Stimulated activated CD4-positive, alpha-beta T cell treated with anti-CD3 and anti-CD28 coated beads, TNF-alpha, amount 100 ng/mL, for 4 hours (primary cell): ENCODE results near the gene C4orf36.

ENCODE experiments used
- DNase-seq, 3 experiments: peaks; one replicate each; pipeline ENCODE4 v3.0.0-alpha.2; 2020; ENCODE audit warnings: low read depth in 3 of 3

Gene C4orf36

GRCh38 chr4:86857341-86858052, 34.7 kb downstream of the C4orf36 start:
- DNase-seq = no peak

DNA sequence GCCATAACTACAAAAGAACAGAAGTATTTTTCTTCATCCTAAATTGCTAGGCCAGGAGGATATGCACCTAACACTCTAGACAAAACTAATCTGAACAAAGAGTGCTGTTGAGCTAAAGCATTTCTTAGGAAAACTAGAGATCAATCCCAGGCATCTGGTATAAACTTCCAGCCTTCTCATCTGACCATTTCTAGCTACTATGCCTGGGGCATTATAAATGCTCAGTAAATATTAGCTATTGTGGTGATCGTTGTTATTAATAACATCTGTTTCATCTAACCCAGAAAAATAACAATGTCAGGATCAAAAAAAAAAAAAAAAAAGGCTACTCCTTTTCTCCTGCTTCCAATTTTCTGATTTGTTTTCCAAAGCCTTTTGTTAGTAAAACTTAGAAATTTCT, 35.3 kb downstream of the C4orf36 start:
- DNase-seq = no peak

DNA sequence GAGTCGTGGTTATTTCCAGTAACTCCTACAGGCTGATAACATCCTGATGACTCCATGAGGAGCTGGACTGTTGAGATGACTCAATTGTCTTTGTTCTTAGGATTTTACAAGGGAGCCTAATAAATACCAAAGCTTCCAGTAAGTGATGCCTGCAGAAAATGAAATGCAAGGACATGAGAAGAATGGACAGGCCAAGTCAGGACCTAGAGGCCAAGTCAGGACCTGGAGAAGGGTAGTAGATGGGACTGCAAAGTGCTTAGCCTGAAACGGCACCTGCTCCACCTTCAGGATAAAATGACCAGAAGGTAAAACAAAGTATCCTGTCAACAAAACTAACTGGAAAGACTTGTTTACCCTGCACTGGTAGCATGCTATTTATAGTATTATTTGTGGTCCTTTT, 36.6 kb downstream of the C4orf36 start:
- DNase-seq = no peak

DNA sequence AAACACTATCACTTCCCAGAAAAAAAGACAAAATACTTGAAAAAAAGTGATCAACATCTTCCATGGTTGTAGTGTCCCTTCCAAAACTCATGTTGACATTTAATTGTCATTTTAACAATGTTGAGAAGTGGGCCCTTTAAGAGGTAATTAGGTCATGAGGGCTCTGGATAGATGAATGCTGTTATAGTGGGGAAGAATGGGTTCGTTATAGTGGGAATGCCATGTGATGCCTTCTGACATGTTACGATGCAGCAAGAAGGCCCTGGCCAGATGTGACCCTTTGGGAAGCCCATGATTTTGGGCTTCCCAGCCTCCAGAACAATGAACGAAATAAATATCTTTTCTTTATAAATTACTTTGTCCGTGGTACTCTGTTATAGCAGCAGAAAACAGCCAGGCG, 39.0 kb downstream of the C4orf36 start:
- no peak for DNase-seq

DNA sequence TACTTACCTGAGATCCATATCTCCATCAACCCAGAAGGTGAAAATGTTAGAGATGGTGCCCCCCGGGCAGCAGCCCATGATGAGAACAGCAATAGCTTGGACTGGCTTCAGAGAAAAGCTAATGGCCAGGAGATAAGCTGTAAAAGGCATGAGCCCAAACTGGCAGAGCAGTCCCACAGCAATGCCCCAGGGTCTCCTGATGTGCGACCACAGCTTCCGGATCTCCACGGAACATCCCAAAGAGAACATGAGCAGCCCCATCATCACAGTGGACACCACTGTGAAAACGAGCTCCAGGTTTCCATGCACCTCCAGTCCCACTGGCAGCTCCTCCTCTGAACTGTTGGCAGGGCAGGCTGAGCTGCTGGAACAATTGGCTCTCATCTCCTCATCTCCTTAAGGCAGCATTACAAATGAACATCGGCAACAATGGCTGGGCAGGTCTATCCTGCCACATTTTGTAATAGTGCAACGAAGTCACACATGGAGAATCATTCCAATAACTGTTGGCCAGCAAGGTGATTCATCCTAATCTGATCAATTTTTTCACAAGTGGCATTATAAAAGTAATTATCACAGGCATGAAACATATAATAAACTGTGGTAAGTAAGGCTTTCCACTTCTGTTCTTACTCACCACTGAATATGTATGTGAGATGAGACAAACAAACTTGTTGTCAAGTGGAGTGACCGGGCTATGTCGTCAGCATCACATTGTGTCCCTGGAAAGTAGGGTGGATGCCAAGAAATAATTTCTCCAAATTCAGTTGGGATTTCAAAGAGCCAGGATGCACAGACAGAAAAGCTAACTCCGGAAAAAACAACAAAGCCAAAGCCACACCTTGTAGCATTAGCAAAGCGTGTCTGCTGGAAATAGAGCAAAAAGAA, 43.2 kb downstream of the C4orf36 start, which contains the start of gene SLC10A6:
Gene SLC10A6, minus strand, starts transcription at position 653 of the 888 bp plus-strand sequence. Its CDS starts 269 bp downstream, at position 384.
- DNase-seq = no peak

DNA sequence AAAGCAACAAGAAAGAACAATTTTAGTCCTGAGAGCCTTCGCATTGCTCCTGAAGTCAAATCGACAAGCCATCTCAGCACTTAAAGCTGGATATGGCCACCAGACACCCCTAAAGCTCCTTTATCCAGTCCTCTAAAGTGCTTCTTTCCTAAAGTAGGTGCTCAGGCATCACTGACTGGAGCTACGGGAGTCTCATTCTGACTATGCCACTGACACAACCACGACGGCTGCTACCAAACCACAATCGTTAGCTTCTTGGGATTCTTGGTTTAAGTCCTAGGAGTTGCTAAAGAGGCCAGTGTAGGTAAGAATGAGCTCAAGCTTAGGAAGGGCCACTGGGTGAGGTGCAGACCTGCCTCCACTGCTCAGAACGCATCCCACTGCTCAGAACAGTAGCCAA, 44.1 kb downstream of the C4orf36 start:
- DNase-seq = no peak

DNA sequence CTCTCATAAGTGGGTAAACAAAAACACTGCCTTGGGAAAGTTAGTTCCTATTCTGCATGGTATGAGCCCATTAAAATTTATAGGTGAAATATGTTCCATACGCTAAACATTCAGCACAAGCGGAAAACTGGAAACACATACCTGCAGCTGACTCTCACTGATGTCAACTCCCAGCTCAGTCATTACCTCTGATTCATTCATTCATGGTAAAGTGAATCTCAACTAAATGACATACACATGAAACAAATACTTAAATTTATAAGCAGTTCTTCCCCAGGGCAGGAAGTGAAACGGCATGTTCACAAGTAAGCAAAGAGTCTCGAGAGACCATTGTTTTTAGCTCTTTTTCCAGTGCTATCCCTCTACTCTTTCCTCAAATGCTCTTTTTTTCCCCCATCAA, 44.7 kb downstream of the C4orf36 start:
- no peak for DNase-seq

GRCh38 chr4:86846921-86847320, 45.3 kb downstream of the C4orf36 start:
- no peak for DNase-seq

GRCh38 chr4:86845593-86845992, 46.6 kb downstream of the C4orf36 start:
- DNase-seq = no peak

DNA sequence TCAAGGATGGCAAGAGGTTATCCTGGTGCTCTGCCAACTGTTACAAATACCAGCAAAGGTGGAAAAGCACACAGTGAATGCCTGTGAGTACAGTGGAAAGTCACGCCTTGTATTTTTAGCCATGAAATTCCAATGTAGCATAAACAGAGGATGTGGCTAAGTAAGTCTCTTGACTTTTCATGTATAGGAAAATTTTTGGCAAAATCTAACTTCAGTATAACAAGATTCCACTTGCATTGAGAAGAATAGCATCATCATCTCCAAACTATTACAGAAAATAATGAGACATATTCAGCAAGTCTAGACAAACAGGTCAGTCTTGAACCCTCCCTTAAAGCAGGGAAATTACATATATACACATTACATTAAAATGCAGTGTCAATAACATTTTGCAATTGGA, 50.9 kb downstream of the C4orf36 start:
- DNase-seq = no peak

GRCh38 chr4:86840858-86841257, 51.4 kb downstream of the C4orf36 start:
- DNase-seq = no peak

DNA sequence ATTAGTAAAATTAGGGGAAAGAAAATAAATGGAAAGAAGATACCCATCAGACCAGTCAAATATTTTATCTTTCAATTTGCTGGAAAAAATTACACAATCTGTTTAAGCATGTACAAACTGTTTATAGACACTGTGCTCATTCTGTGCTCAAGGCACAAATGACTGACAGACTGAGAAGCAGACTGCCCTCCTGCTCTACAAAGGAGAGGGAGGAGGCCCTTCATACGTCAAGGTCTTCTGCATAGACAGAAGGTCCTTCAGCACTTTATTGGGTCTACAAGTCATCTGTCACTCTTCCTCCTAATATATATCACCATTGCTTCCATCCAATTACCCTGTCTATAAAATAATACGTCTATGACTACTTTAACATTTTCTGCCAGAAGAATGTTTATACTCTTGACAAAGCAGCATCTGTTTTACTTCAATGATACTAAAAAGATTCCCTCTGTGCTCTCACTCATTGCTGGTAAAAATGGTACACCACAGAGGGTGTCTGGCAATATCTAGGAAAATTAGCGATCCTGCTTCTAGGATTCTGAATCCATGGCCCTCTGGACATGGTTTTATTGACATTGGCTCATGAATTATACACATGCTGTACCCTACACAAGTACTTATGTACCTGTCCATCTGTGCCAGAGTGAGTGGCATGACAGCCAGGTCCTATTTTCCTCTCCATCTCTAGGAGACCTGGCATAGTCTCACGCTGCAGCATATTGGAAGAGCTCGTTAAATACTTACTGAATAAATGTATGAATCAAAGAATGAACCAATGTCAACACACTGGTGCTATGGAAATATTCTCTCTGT, 54.3 kb downstream of the C4orf36 start:
- no peak for DNase-seq

- DNase-seq = no peak
These were observed 56.5 kb downstream of the C4orf36 start for GRCh38 chr4:86835677-86836076.

DNA sequence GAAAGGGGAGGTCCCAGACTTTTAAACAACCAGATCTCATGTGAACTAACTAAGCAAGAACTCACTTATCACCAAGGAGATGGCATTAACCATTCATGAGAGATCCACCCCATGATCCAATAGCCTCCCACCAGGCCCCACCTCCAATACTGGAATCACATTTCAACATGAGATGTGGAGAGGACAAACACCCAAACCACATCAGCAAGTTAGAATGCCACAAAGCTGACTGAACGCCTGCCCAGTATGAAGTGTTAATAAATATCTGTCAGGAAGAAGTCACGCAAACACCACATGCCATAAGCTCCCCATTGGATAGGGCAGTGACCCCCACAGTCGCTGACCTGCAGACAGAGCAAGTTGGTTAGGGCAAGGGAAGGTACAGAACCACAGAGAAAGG, 57.3 kb downstream of the C4orf36 start:
- DNase-seq = no peak

DNA sequence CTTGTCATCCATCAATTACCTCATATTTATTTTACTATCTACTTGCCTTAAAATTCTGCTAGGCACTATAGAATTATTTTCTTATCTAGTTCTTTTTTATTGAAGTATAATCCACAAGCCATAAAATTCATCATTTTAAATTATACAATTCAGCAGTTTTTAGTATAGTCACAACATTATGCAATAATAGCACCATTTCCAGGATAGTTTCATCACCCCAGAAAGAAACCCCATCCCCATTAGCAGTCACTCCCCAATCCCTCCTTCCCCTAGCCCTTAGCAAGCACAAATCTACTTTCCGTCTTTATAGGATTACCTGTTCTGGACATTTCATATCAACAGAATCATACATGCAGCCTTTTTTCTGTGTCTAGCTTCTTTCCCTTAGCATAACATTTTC, 58.6 kb downstream of the C4orf36 start:
- no peak for DNase-seq

GRCh38 chr4:86831262-86832130, 60.7 kb downstream of the C4orf36 start:
- no peak for DNase-seq
